Muscle of leg (tissue), 11 donors: Measurements from ENCODE around the gene SPN. TPM values are rescaled to one million over a fixed set of nuclear protein-coding genes. Genes with fewer than 3 reads are reported as not detected.
"Not testable (repeated sequence)": the region's sequence is repeated elsewhere in the genome, so short reads cannot be mapped to it uniquely, and the experiment has no call there.

Experiments used
- DNase-seq: peaks from one replicate; pipeline ENCODE4 v3.0.0; 2013
- H3K27ac ChIP-seq: one replicate; pipeline ENCODE4 v1.5.1; 2013; ENCODE audit warnings: mild to moderate bottlenecking, low read length, control low read depth
- H3K27me3 ChIP-seq: one replicate; pipeline ENCODE4 v1.6.1; 2013; ENCODE audit warnings: low read length; ENCODE audit not compliant: control insufficient read depth, insufficient read depth
- H3K36me3 ChIP-seq: one replicate; pipeline ENCODE4 v1.6.1; 2013; ENCODE audit warnings: low read length; ENCODE audit not compliant: control insufficient read depth, insufficient read depth
- H3K4me1 ChIP-seq: one replicate; pipeline ENCODE4 v1.6.1; 2013; ENCODE audit warnings: low read length; ENCODE audit not compliant: control insufficient read depth, insufficient read depth
- H3K4me3 ChIP-seq: one replicate; pipeline ENCODE4 v1.5.1; 2013; ENCODE audit warnings: low read length, control low read depth
- H3K9me3 ChIP-seq: replicated peaks from 2 replicates; pipeline ENCODE4 v1.6.1; 2013; ENCODE audit warnings: low read depth, low read length; ENCODE audit not compliant: control insufficient read depth
- WGBS: methylation state at CpG from one replicate; pipeline ENCODE4 v1.1.5; 2013; ENCODE audit warnings: missing lambda C conversion rate; ENCODE audit not compliant: insufficient coverage; 5-methylcytosine and 5-hydroxymethylcytosine counted together
- polyA plus RNA-seq, 8 donors: library from polyadenylated mRNA; unstranded; fragments of 120-200 nt; gene quantifications; one replicate each; pipeline versions ENCODE4 v1.2.1 to v1.2.3, GENCODE V29; 2013; ENCODE audit warnings: inconsistent platforms in 1 of 8, low replicate concordance in 1 of 8; ENCODE audit not compliant: insufficient read length in 8 of 8, insufficient read depth in 1 of 8
- total RNA-seq: library from RNA; stranded (reverse); fragments of 120-200 nt; gene quantifications from one replicate; pipeline ENCODE4 v1.2.4, GENCODE V29; 2013

SPN gene
- total and polyA plus RNA-seq, 9 donors: 0.31 to 1.5 (median 1.1) TPM

GRCh38 chr16:29662000-29662728 lies 883 bp upstream of the SPN start:
- no peak overlapping the region for H3K4me3 ChIP-seq
- 84% methylated on average over 12 of the region's 17 CpGs for WGBS
- no peaks in the 10 kb centered on the region for H3K27me3 ChIP-seq
- peaks cover 17% of the 10 kb centered on the region for H3K4me1 ChIP-seq
- DNase-seq: no peak
- H3K36me3 ChIP-seq: no peaks in the 10 kb centered on the region
- no peaks in the 10 kb centered on the region for H3K9me3 ChIP-seq
- H3K27ac ChIP-seq: no peak overlapping the region

GRCh38 chr16:29662729-29663015 lies 375 bp upstream of the SPN start:
- H3K9me3 ChIP-seq: no peaks in the 10 kb centered on the region
- 52% methylated on average over 4 of the region's 4 CpGs for WGBS
- no peaks in the 10 kb centered on the region for H3K36me3 ChIP-seq
- no peaks in the 10 kb centered on the region for H3K27me3 ChIP-seq
- no peak for DNase-seq
- H3K4me1 ChIP-seq: peaks cover 17% of the 10 kb centered on the region
- no peak overlapping the region for H3K27ac ChIP-seq
- no peak overlapping the region for H3K4me3 ChIP-seq

GRCh38 chr16:29663807-29664090 lies 702 bp downstream of the SPN start:
- peaks cover 17% of the 10 kb centered on the region for H3K4me1 ChIP-seq
- H3K27ac ChIP-seq: no peak overlapping the region
- no peaks in the 10 kb centered on the region for H3K9me3 ChIP-seq
- no peaks in the 10 kb centered on the region for H3K27me3 ChIP-seq
- no peaks in the 10 kb centered on the region for H3K36me3 ChIP-seq
- WGBS: 68% methylated on average over 3 of the region's 3 CpGs
- peak overlapping the region; percentile 19 for H3K4me3 ChIP-seq
- DNase-seq: no peak

GRCh38 chr16:29664091-29664921 lies 1.3 kb downstream of the SPN start:
- Histone ChIP-seq H3K4me3 (peak overlapping the region; percentile 8), H3K27ac (no peak overlapping the region)
- 77% methylated on average over 31 of the region's 35 CpGs for WGBS

GRCh38 chr16:29665294-29666077 lies 2.4 kb downstream of the SPN start:
- Histone ChIP-seq H3K27me3 (no peaks in the 10 kb centered on the region), H3K4me1 (peaks cover 17% of the 10 kb centered on the region), H3K27ac (no peak overlapping the region), H3K36me3 (no peaks in the 10 kb centered on the region), H3K9me3 (no peaks in the 10 kb centered on the region), H3K4me3 (no peak overlapping the region)
- DNase-seq: no peak
- WGBS: 63% methylated on average over 12 of the region's 15 CpGs

More at GRCh38 chr16:29664091-29664921, 1.3 kb downstream of the SPN start:
- Histone ChIP-seq H3K4me1 (peaks cover 17% of the 10 kb centered on the region), H3K36me3 (no peaks in the 10 kb centered on the region), H3K27me3 (no peaks in the 10 kb centered on the region), H3K9me3 (no peaks in the 10 kb centered on the region)
- DNase-seq: no peak

GRCh38 chr16:29667322-29667610 lies 4.2 kb downstream of the SPN start:
- H3K4me1 ChIP-seq: peaks cover 17% of the 10 kb centered on the region
- not testable (repeated sequence) for H3K36me3 ChIP-seq, H3K27me3 ChIP-seq, H3K27ac ChIP-seq, DNase-seq, H3K9me3 ChIP-seq, H3K4me3 ChIP-seq
- WGBS: no CpG with 5 or more reads among the region's 6 CpGs

GRCh38 chr16:29667755-29668154 lies 4.7 kb downstream of the SPN start:
- H3K9me3 ChIP-seq: no peaks in the 10 kb centered on the region
- DNase-seq: no peak
- no peaks in the 10 kb centered on the region for H3K36me3 ChIP-seq
- no peak overlapping the region for H3K27ac ChIP-seq
- H3K4me3 ChIP-seq: no peak overlapping the region
- peaks cover 17% of the 10 kb centered on the region for H3K4me1 ChIP-seq
- 98% methylated on average over 9 of the region's 12 CpGs for WGBS
- H3K27me3 ChIP-seq: no peaks in the 10 kb centered on the region

- Histone ChIP-seq H3K36me3 (no peaks in the 10 kb centered on the region), H3K9me3 (no peaks in the 10 kb centered on the region), H3K4me3 (no peak overlapping the region), H3K4me1 (peaks cover 18% of the 10 kb centered on the region), H3K27me3 (no peaks in the 10 kb centered on the region), H3K27ac (no peak overlapping the region)
- DNase-seq: no peak
- 100% methylated on average over 1 of the region's 3 CpGs for WGBS
These were observed 5.2 kb downstream of the SPN start for GRCh38 chr16:29668267-29668666.

- H3K36me3 ChIP-seq: no peaks in the 10 kb centered on the region
- no peak for DNase-seq
- H3K27ac ChIP-seq: no peak overlapping the region
- no peak overlapping the region for H3K4me3 ChIP-seq
- H3K27me3 ChIP-seq: no peaks in the 10 kb centered on the region
- WGBS: no CpG with 5 or more reads among the region's 6 CpGs
- H3K9me3 ChIP-seq: no peaks in the 10 kb centered on the region
- H3K4me1 ChIP-seq: peaks cover 17% of the 10 kb centered on the region
These were observed 10.5 kb downstream of the SPN start for GRCh38 chr16:29673501-29673900.

GRCh38 chr16:29674188-29674587 lies 11.1 kb downstream of the SPN start:
- no peaks in the 10 kb centered on the region for H3K27me3 ChIP-seq
- peak; percentile 85 for DNase-seq
- H3K36me3 ChIP-seq: no peaks in the 10 kb centered on the region
- peak overlapping the region; percentile 71 for H3K27ac ChIP-seq
- H3K9me3 ChIP-seq: no peaks in the 10 kb centered on the region
- H3K4me3 ChIP-seq: no peak overlapping the region
- H3K4me1 ChIP-seq: peaks cover 24% of the 10 kb centered on the region
- 10% methylated on average over 8 of the region's 13 CpGs for WGBS
